GM18951 (cell line): ENCODE results near the gene TESK1.
"Not testable (repeated sequence)": the region's sequence is repeated elsewhere in the genome, so short reads cannot be mapped to it uniquely, and the experiment has no call there.

Experiments used
- POLR2A ChIP-seq: IDR thresholded peaks from 4 replicates; pipeline ENCODE4 v1.6.1; 2011; ENCODE audit warnings: mild to moderate bottlenecking; ENCODE audit not compliant: insufficient read length, insufficient read depth; ENCODE audit errors: extremely low read depth
- in situ Hi-C: fragments of 300-500 bp; cut with MboI; formaldehyde crosslinking; loops from one replicate; pipeline ENCODE4 v1.12.0; 2022; ENCODE audit warnings: low sequenced_read_pairs, mixed read lengths, inconsistent platforms; ENCODE audit not compliant: unreplicated experiment

TESK1 gene

GRCh38 chr9:35639631-35640030 lies 34.6 kb downstream of the TESK1 start:
- no peak for TF ChIP-seq POLR2A
- in situ Hi-C loops: no loop called here

- in situ Hi-C loops: not testable (repeated sequence)
These were observed 35.4 kb downstream of the TESK1 start for GRCh38 chr9:35640431-35640830.

GRCh38 chr9:35641478-35641877 lies 36.4 kb downstream of the TESK1 start:
- in situ Hi-C loops: not testable (repeated sequence)

GRCh38 chr9:35643046-35643445 lies 38.0 kb downstream of the TESK1 start:
- in situ Hi-C loops: no loop called here
- TF ChIP-seq POLR2A: no peak

- in situ Hi-C loops: not testable (repeated sequence)
These were observed 40.7 kb downstream of the TESK1 start for GRCh38 chr9:35645736-35646135.

- in situ Hi-C loops: no loop called here
- no peak for TF ChIP-seq POLR2A
These were observed 41.1 kb downstream of the TESK1 start for GRCh38 chr9:35646153-35646532.

- TF ChIP-seq POLR2A: peak; percentile 71
- in situ Hi-C loops: no loop called here
These were observed 41.6 kb downstream of the TESK1 start for GRCh38 chr9:35646533-35647265.

- in situ Hi-C loops: no loop called here
- TF ChIP-seq POLR2A: peak; percentile 51
These were observed 44.6 kb downstream of the TESK1 start for GRCh38 chr9:35649431-35650340.

- in situ Hi-C loops: no loop called here
These were observed 45.5 kb downstream of the TESK1 start, which contains the start of gene SIT1 for GRCh38 chr9:35650341-35651158. SIT1 (minus strand) TSS chr9:35650931; CDS start chr9:35650853, 78 bp downstream.

GRCh38 chr9:35651956-35652828 lies 47.1 kb downstream of the TESK1 start:
- no peak for TF ChIP-seq POLR2A
- in situ Hi-C loops: no loop called here

More at GRCh38 chr9:35650341-35651158, 45.5 kb downstream of the TESK1 start, which contains the start of gene SIT1:
- TF ChIP-seq POLR2A: peak; percentile 53

- no peak for TF ChIP-seq POLR2A
- in situ Hi-C loops: no loop called here
These were observed 47.8 kb downstream of the TESK1 start for GRCh38 chr9:35652829-35653209.

- in situ Hi-C loops: no loop called here
- TF ChIP-seq POLR2A: no peak
These were observed 48.5 kb downstream of the TESK1 start for GRCh38 chr9:35653611-35654010.

GRCh38 chr9:35656348-35656747 lies 51.3 kb downstream of the TESK1 start:
- in situ Hi-C loops: no loop called here

More at GRCh38 chr9:35656348-35656747, 51.3 kb downstream of the TESK1 start:
- TF ChIP-seq POLR2A: no peak
